DOHH2 (cell line): ENCODE data around the gene SCG3.

Experiments
- CTCF ChIP-seq: fragments of 200-600 bp; sonication (generic); IDR thresholded peaks from one replicate; pipeline ENCODE4 v1.5.1; 2014; ENCODE audit warnings: antibody characterized with exemption, mild to moderate bottlenecking, low read depth, low read length; ENCODE audit not compliant: poor library complexity, severe bottlenecking
- EZH2phosphoT487 ChIP-seq: fragments of 200-600 bp; sonication (generic); IDR thresholded peaks from 2 replicates; pipeline ENCODE4 v1.6.1; 2017; ENCODE audit warnings: borderline replicate concordance, mild to moderate bottlenecking, antibody characterized with exemption, low read length, moderate library complexity, mixed read lengths

GRCh38 chr15:51718219-51718618 is 36.9 kb downstream of the SCG3 start:
- no peak for TF ChIP-seq CTCF
- no peak for TF ChIP-seq EZH2phosphoT487
